Neural progenitor cell (in vitro differentiated cells): ENCODE data around the gene CFAP221. TPM values are rescaled to one million over a fixed set of nuclear protein-coding genes. Genes with fewer than 3 reads are reported as not detected.

Experiments
- DNase-seq: peaks from one replicate; pipeline ENCODE4 v3.0.0-alpha.2; 2016; ENCODE audit warnings: low spot score
- H2AFZ ChIP-seq: fragments of 200-600 bp; sonication (generic); replicated peaks from 2 replicates; pipeline ENCODE4 v1.6.1; 2016; ENCODE audit warnings: antibody characterized with exemption
- H3F3A ChIP-seq: fragments of 200-600 bp; sonication (generic); 2 replicates; pipeline ENCODE4 v1.6.1; 2016; ENCODE audit warnings: antibody characterized with exemption, low read depth
- H3K27ac ChIP-seq: fragments of 200-600 bp; sonication (generic); 2 replicates; pipeline ENCODE4 v1.5.1; 2016; ENCODE audit warnings: mild to moderate bottlenecking
- H3K27me3 ChIP-seq: fragments of 200-600 bp; sonication (generic); 2 replicates; pipeline ENCODE4 v1.6.1; 2016; ENCODE audit warnings: mild to moderate bottlenecking, moderate library complexity
- H3K36me3 ChIP-seq: fragments of 200-600 bp; sonication (generic); 2 replicates; pipeline ENCODE4 v1.5.1; 2016
- H3K4me1 ChIP-seq: fragments of 200-600 bp; sonication (generic); 2 replicates; pipeline ENCODE4 v1.6.1; 2016; ENCODE audit warnings: mixed run types
- H3K4me2 ChIP-seq: fragments of 200-600 bp; sonication (generic); 2 replicates; pipeline ENCODE4 v1.6.1; 2016
- H3K4me3 ChIP-seq: fragments of 200-600 bp; sonication (generic); 2 replicates; pipeline ENCODE4 v1.5.1; 2016
- H3K79me2 ChIP-seq: fragments of 200-600 bp; sonication (generic); 2 replicates; pipeline ENCODE4 v1.6.1; 2016; ENCODE audit warnings: low read depth
- H3K9ac ChIP-seq: fragments of 200-600 bp; sonication (generic); 2 replicates; pipeline ENCODE4 v1.6.1; 2016
- H3K9me3 ChIP-seq: fragments of 200-600 bp; sonication (generic); 2 replicates; pipeline ENCODE4 v1.5.1; 2016; ENCODE audit warnings: low read depth
- H4K20me1 ChIP-seq: fragments of 200-600 bp; sonication (generic); 2 replicates; pipeline ENCODE4 v1.6.1; 2016; ENCODE audit warnings: low read depth
- H3K27ac Mint-ChIP-seq: 3 replicates; pipeline ENCODE4 v1.8.0; 2021; ENCODE audit warnings: mixed read lengths
- H3K27me3 Mint-ChIP-seq: 2 replicates; pipeline ENCODE4 v1.8.0; 2022; ENCODE audit warnings: low read depth, mild to moderate bottlenecking, inconsistent platforms, moderate library complexity, mixed read lengths; ENCODE audit not compliant: insufficient read depth
- H3K36me3 Mint-ChIP-seq: 3 replicates; pipeline ENCODE4 v1.8.0; 2021; ENCODE audit warnings: mixed read lengths
- H3K4me1 Mint-ChIP-seq: 3 replicates; pipeline ENCODE4 v1.8.0; 2021; ENCODE audit warnings: mixed read lengths
- H3K4me3 Mint-ChIP-seq: 3 replicates; pipeline ENCODE4 v1.8.0; 2021; ENCODE audit warnings: mild to moderate bottlenecking, moderate library complexity, mixed read lengths
- H3K9me3 Mint-ChIP-seq: 3 replicates; pipeline ENCODE4 v1.8.0; 2020; ENCODE audit warnings: mixed read lengths
- CTCF ChIP-seq: fragments of 200-600 bp; sonication (generic); IDR thresholded peaks from 2 replicates; pipeline ENCODE4 v1.5.1; 2017; ENCODE audit warnings: antibody characterized with exemption, mild to moderate bottlenecking
- EZH2 ChIP-seq: fragments of 200-600 bp; sonication (generic); IDR thresholded peaks from 2 replicates; pipeline ENCODE4 v1.6.1; 2017; ENCODE audit warnings: antibody characterized with exemption, mild to moderate bottlenecking, moderate library complexity
- EZH2phosphoT487 ChIP-seq: fragments of 200-600 bp; sonication (generic); IDR thresholded peaks from 2 replicates; pipeline ENCODE4 v1.6.1; 2017; ENCODE audit warnings: antibody characterized with exemption
- total RNA-seq: library from RNA; depleted of rRNA; stranded (reverse); fragments of >200 nt; gene quantifications from 2 replicates; pipeline ENCODE4 v1.2.3, GENCODE V29; 2015; ENCODE audit warnings: low replicate concordance

The CFAP221 gene
- total RNA-seq, 1 donor from 2014 or later: 1.5 TPM

GRCh38 chr2:119508756-119509155, 35.5 kb upstream of the CFAP221 start:
- no peaks in the 10 kb centered on the region for H3K9me3 ChIP-seq
- H3K36me3 ChIP-seq: no peaks in the 10 kb centered on the region
- H3K79me2 ChIP-seq: no peaks in the 10 kb centered on the region
- H3K9me3 Mint-ChIP-seq: peaks cover 2% of the 10 kb centered on the region
- no peaks in the 10 kb centered on the region for H3K36me3 Mint-ChIP-seq
- H3K4me3 ChIP-seq: no peak overlapping the region
- no peak for TF ChIP-seq CTCF
- TF ChIP-seq EZH2phosphoT487: no peak
- TF ChIP-seq EZH2: no peak
- H3K4me2 ChIP-seq: no peak overlapping the region
- peaks cover 2% of the 10 kb centered on the region for H3K27me3 Mint-ChIP-seq
- H3K4me1 Mint-ChIP-seq: no peaks in the 10 kb centered on the region
- no peak overlapping the region for H3K4me3 Mint-ChIP-seq
- no peak overlapping the region for H2AFZ ChIP-seq
- no peaks in the 10 kb centered on the region for H4K20me1 ChIP-seq
- no peaks in the 10 kb centered on the region for H3F3A ChIP-seq
- no peaks in the 10 kb centered on the region for H3K27me3 ChIP-seq
- DNase-seq: no peak
- no peak overlapping the region for H3K27ac ChIP-seq
- no peaks in the 10 kb centered on the region for H3K4me1 ChIP-seq
- no peak overlapping the region for H3K27ac Mint-ChIP-seq
- H3K9ac ChIP-seq: no peak overlapping the region

GRCh38 chr2:119511989-119512388, 32.3 kb upstream of the CFAP221 start:
- no peaks in the 10 kb centered on the region for H3K4me1 ChIP-seq
- H3K4me2 ChIP-seq: no peak overlapping the region
- Mint-ChIP-seq H3K36me3 (no peaks in the 10 kb centered on the region), H3K4me3 (no peak overlapping the region), H3K27ac (no peak overlapping the region), H3K27me3 (peaks cover 15% of the 10 kb centered on the region), H3K4me1 (no peaks in the 10 kb centered on the region), H3K9me3 (peaks cover 4% of the 10 kb centered on the region)
- H3K9me3 ChIP-seq: no peaks in the 10 kb centered on the region
- H3K27me3 ChIP-seq: no peaks in the 10 kb centered on the region
- H3K4me3 ChIP-seq: no peak overlapping the region
- H2AFZ ChIP-seq: no peak overlapping the region
- no peak overlapping the region for H3K9ac ChIP-seq
- H3F3A ChIP-seq: no peaks in the 10 kb centered on the region
- TF ChIP-seq EZH2phosphoT487 (no peak), CTCF (no peak), EZH2 (no peak)
- DNase-seq: no peak
- H3K79me2 ChIP-seq: no peaks in the 10 kb centered on the region
- H3K36me3 ChIP-seq: no peaks in the 10 kb centered on the region
- no peak overlapping the region for H3K27ac ChIP-seq
- H4K20me1 ChIP-seq: no peaks in the 10 kb centered on the region

GRCh38 chr2:119512946-119513345, 31.3 kb upstream of the CFAP221 start:
- Histone ChIP-seq H3K9ac (no peak overlapping the region), H3K4me2 (no peak overlapping the region), H3F3A (no peaks in the 10 kb centered on the region), H3K4me1 (no peaks in the 10 kb centered on the region), H3K27ac (no peak overlapping the region), H3K79me2 (no peaks in the 10 kb centered on the region), H2AFZ (no peak overlapping the region), H3K27me3 (no peaks in the 10 kb centered on the region), H3K9me3 (no peaks in the 10 kb centered on the region), H4K20me1 (no peaks in the 10 kb centered on the region), H3K36me3 (no peaks in the 10 kb centered on the region), H3K4me3 (no peak overlapping the region)
- Mint-ChIP-seq H3K9me3 (peaks cover 8% of the 10 kb centered on the region), H3K27me3 (peaks cover 17% of the 10 kb centered on the region), H3K4me1 (no peaks in the 10 kb centered on the region), H3K36me3 (no peaks in the 10 kb centered on the region), H3K27ac (no peak overlapping the region), H3K4me3 (no peak overlapping the region)
- no peak for DNase-seq
- TF ChIP-seq EZH2phosphoT487: no peak

- Histone ChIP-seq H4K20me1 (no peaks in the 10 kb centered on the region), H3F3A (no peaks in the 10 kb centered on the region), H3K9ac (no peak overlapping the region), H3K36me3 (no peaks in the 10 kb centered on the region), H3K79me2 (no peaks in the 10 kb centered on the region), H3K4me2 (no peak overlapping the region), H3K4me3 (no peak overlapping the region), H3K4me1 (no peaks in the 10 kb centered on the region), H2AFZ (no peak overlapping the region), H3K27me3 (no peaks in the 10 kb centered on the region), H3K27ac (no peak overlapping the region), H3K9me3 (no peaks in the 10 kb centered on the region)
- H3K4me3 Mint-ChIP-seq: no peak overlapping the region
- no peak for DNase-seq
- H3K4me1 Mint-ChIP-seq: no peaks in the 10 kb centered on the region
- H3K36me3 Mint-ChIP-seq: no peaks in the 10 kb centered on the region
- peaks cover 17% of the 10 kb centered on the region for H3K27me3 Mint-ChIP-seq
- TF ChIP-seq CTCF: no peak
- no peak for TF ChIP-seq EZH2
- no peak for TF ChIP-seq EZH2phosphoT487
- no peak overlapping the region for H3K27ac Mint-ChIP-seq
- peaks cover 12% of the 10 kb centered on the region for H3K9me3 Mint-ChIP-seq
These were observed 30.4 kb upstream of the CFAP221 start for GRCh38 chr2:119513832-119514231.
